Esophagus (tissue), 2 donors: ENCODE results near the gene PALLD. TPM values are rescaled to one million over a fixed set of nuclear protein-coding genes. Genes with fewer than 3 reads are reported as not detected.
"Not testable (repeated sequence)": the region's sequence is repeated elsewhere in the genome, so short reads cannot be mapped to it uniquely, and the experiment has no call there.

ENCODE experiments used
- H3K27ac ChIP-seq, 2 donors: one replicate each; pipeline ENCODE4 v1.5.1; 2013; ENCODE audit warnings: low read depth in 2 of 2, mild to moderate bottlenecking in 2 of 2, inconsistent platforms in 1 of 2, low read length in 1 of 2, moderate library complexity in 1 of 2
- H3K27me3 ChIP-seq, 2 donors: one replicate each; pipeline ENCODE4 v1.6.1; 2013; ENCODE audit warnings: low read length in 2 of 2, control low read depth in 1 of 2, mild to moderate bottlenecking in 1 of 2; ENCODE audit not compliant: insufficient read depth in 2 of 2, control insufficient read depth in 1 of 2
- H3K36me3 ChIP-seq, 2 donors: one replicate each; pipeline ENCODE4 v1.6.1; 2013; ENCODE audit warnings: low read length in 1 of 2; ENCODE audit not compliant: control insufficient read depth in 2 of 2, insufficient read depth in 2 of 2
- H3K4me1 ChIP-seq, 2 donors: one replicate each; pipeline ENCODE4 v1.6.1; 2013; ENCODE audit warnings: low read length in 1 of 2; ENCODE audit not compliant: control insufficient read depth in 2 of 2, insufficient read depth in 2 of 2
- H3K4me3 ChIP-seq, 2 donors: one replicate each; pipeline ENCODE4 v1.5.1; 2013; ENCODE audit warnings: low read length in 2 of 2, mild to moderate bottlenecking in 2 of 2, low read depth in 1 of 2, moderate library complexity in 1 of 2
- H3K9me3 ChIP-seq, 2 donors: one replicate each; pipeline ENCODE4 v1.6.1; 2013; ENCODE audit warnings: mild to moderate bottlenecking in 2 of 2, low read depth in 1 of 2, low read length in 1 of 2, moderate library complexity in 1 of 2; ENCODE audit not compliant: control insufficient read depth in 2 of 2, insufficient read depth in 1 of 2
- WGBS, 2 donors: extraction: QIAGEN DNeasy Blood & Tissue Kit; methylation state at CpG; one replicate each; pipeline ENCODE4 v1.1.7; 2013; 5-methylcytosine and 5-hydroxymethylcytosine counted together
- polyA plus RNA-seq, 2 donors: library from polyadenylated mRNA; stranded (reverse); fragments of 200-250 nt; gene quantifications; one replicate each; pipeline ENCODE4 v1.2.3, GENCODE V29; 2013
- donor health status: healthy with polysubstance abuse.
- donor health status: Bipolar disorder and iron deficiency.

The PALLD gene
- polyA plus RNA-seq, 2 donors, result 34.7 to 101 TPM

DNA sequence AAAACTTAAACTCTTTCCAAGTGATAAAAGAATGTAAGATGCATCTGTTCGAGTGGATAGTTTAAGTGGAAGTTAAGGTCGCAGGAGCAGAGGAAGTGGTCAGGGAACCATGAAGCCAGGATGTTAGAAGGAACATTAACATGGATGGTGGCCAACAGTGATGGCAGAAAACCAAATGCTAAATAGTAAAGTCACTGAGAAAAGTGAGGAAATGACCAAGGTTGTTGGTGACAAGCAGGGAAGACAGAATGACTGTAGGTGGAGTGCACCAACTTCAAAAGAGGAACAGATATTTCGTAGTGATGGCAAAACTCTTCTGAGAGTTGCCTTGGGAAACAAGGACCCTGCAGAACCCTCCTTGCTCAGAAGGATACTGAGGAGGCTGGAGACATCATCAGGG is 226.2 kb downstream of the PALLD start:
- no peak overlapping the region for H3K4me3 ChIP-seq
- no peaks in the 10 kb centered on the region for H3K4me1 ChIP-seq
- no peaks in the 10 kb centered on the region for H3K36me3 ChIP-seq
- H3K27me3 ChIP-seq, result no peaks in the 10 kb centered on the region
- H3K9me3 ChIP-seq, result no peaks in the 10 kb centered on the region
- H3K27ac ChIP-seq, result no peak overlapping the region
- 54 to 59% methylated on average over 3 of the region's 3 CpGs for WGBS, 2 donors

- H3K27me3 ChIP-seq, result no peaks in the 10 kb centered on the region
- 78 to 83% methylated on average over 4 of the region's 4 CpGs for WGBS, 2 donors
Measured at GRCh38 chr4:168723569-168723968, 226.7 kb downstream of the PALLD start.

DNA sequence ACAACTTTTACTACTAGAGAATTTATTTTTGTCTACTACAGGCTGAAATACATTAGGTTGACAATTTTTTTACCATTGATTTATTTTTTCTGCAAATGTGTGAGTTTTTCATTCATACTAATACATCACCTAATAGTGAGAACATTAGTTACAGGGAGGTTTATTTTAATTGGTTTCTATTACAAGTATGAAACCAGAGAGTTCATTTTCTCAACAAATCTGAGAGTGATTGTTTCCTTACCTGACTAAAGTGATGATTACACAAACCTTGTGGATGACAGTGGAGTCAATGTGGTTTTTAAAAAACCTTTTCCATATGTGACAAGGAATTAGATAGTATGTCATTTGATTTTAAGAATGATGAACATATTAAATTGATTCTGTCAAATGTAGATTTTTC is 227.4 kb downstream of the PALLD start:
- no peaks in the 10 kb centered on the region for H3K9me3 ChIP-seq
- H3K27me3 ChIP-seq, result no peaks in the 10 kb centered on the region
- H3K4me3 ChIP-seq, result no peak overlapping the region
- H3K4me1 ChIP-seq, result no peaks in the 10 kb centered on the region
- H3K27ac ChIP-seq, result no peak overlapping the region
- H3K36me3 ChIP-seq, result no peaks in the 10 kb centered on the region

More at GRCh38 chr4:168723569-168723968, 226.7 kb downstream of the PALLD start:
- H3K27ac ChIP-seq, result no peak overlapping the region
- H3K36me3 ChIP-seq, result no peaks in the 10 kb centered on the region
- no peaks in the 10 kb centered on the region for H3K9me3 ChIP-seq
- no peaks in the 10 kb centered on the region for H3K4me1 ChIP-seq
- H3K4me3 ChIP-seq, result no peak overlapping the region

GRCh38 chr4:168724686-168725411 is 228.0 kb downstream of the PALLD start:
- H3K36me3 ChIP-seq, result no peaks in the 10 kb centered on the region
- H3K27me3 ChIP-seq, result no peaks in the 10 kb centered on the region
- no peak overlapping the region for H3K27ac ChIP-seq
- no peaks in the 10 kb centered on the region for H3K9me3 ChIP-seq
- no peaks in the 10 kb centered on the region for H3K4me1 ChIP-seq
- no peak overlapping the region for H3K4me3 ChIP-seq
- WGBS, 2 donors, result 75 to 84% methylated on average over 5 of the region's 5 CpGs

GRCh38 chr4:168725930-168726329 is 229.1 kb downstream of the PALLD start:
- no peak overlapping the region for H3K27ac ChIP-seq
- H3K27me3 ChIP-seq, result no peaks in the 10 kb centered on the region
- H3K36me3 ChIP-seq, result no peaks in the 10 kb centered on the region
- no peaks in the 10 kb centered on the region for H3K9me3 ChIP-seq
- H3K4me3 ChIP-seq, result no peak overlapping the region
- H3K4me1 ChIP-seq, result no peaks in the 10 kb centered on the region
- WGBS, 2 donors, result 94 to 95% methylated on average over 1 of the region's 1 CpG

DNA sequence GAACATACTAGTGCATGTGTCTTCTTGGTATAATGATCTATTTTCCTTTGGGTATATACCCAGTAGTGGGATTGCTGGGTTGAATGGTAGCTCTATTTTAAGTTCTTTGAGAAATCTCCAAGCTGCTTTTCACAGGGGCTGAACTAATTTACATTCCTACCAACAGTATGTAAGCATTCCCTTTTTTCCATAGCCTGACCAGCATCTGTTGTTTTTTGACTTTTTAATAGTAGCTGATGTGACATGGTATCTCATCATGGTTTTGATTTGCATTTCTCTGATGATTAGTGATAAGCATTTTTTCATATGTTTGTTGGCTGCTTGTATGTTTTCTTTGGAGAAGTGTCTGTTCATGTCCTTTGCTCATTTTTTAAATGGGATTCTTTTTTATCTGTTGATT is 230.3 kb downstream of the PALLD start:
- H3K27ac ChIP-seq, H3K4me1 ChIP-seq, H3K4me3 ChIP-seq, H3K9me3 ChIP-seq, H3K36me3 ChIP-seq, H3K27me3 ChIP-seq: not testable (repeated sequence)

- Histone ChIP-seq H3K36me3 (no peaks in the 10 kb centered on the region), H3K4me1 (no peaks in the 10 kb centered on the region), H3K27me3 (no peaks in the 10 kb centered on the region), H3K4me3 (no peak overlapping the region), H3K9me3 (no peaks in the 10 kb centered on the region), H3K27ac (no peak overlapping the region)
- 75 to 79% methylated on average over 6 of the region's 6 CpGs for WGBS, 2 donors
Measured at GRCh38 chr4:168731006-168731636, 234.3 kb downstream of the PALLD start.

GRCh38 chr4:168731706-168732414 is 235.0 kb downstream of the PALLD start:
- Histone ChIP-seq H3K27ac (no peak overlapping the region), H3K4me3 (no peak overlapping the region), H3K27me3 (no peaks in the 10 kb centered on the region), H3K9me3 (no peaks in the 10 kb centered on the region), H3K36me3 (peaks cover 0 to 4% of the 10 kb centered on the region in 2 donors), H3K4me1 (no peaks in the 10 kb centered on the region)
- 77 to 78% methylated on average over 6 of the region's 6 CpGs for WGBS, 2 donors

DNA sequence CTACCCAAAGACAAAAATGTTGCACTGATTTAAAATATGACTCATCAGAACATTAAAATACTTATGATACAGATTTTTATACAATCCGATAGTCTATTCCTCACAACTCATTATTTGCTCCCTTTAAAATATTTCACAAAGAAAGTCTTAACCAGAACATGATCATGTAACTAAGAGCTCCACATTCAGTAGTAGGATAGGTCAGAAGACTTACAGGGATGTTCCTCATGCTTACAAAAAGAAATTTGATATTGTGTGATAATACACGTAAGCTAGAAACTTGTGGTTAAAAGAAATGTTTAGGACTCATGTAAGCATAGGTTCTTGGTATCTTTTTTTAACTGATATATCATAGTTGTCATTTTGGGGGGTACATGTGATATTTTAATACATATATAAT is 235.9 kb downstream of the PALLD start:
- Histone ChIP-seq H3K4me1 (no peaks in the 10 kb centered on the region), H3K9me3 (no peaks in the 10 kb centered on the region), H3K4me3 (no peak overlapping the region), H3K36me3 (peaks cover 0 to 4% of the 10 kb centered on the region in 2 donors), H3K27ac (no peak overlapping the region), H3K27me3 (no peaks in the 10 kb centered on the region)
- WGBS, 2 donors, result 96 to 97% methylated on average over 2 of the region's 2 CpGs
